ENCODE measurements around the gene AGFG2.

Gene AGFG2

DNA sequence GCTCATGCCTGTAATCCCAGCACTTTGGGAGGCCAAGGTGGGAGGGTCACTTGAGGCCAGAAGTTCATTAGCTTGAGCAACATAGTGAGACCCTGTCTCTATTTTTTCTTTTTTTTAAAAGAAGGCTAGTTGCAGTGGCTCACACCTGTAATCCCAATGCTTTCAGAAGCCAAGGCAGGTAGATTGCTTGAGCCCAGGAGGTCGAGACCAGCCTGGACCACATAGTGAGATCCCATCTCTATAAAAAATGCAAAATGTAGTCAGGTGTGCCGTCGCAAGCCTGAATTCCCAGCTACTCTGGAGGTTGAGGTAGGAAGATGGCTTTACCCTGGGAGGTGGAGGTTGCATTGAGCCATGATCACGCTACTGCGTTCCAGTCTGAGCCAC lies 47.8 kb upstream of the AGFG2 start:
- H4K8ac ChIP-seq (ENCODE audit: low read length) = no peak overlapping the region
- no peak overlapping the region for H4K91ac ChIP-seq (ENCODE audit: low read length)
- no peak overlapping the region for H3K4me2 ChIP-seq (ENCODE audit: low read length, poor library complexity, severe bottlenecking)
- H3K18ac ChIP-seq (ENCODE audit: low read depth in 1 of 2, low read length in 2 of 2) = no peak overlapping the region
- H3K4me1 ChIP-seq (ENCODE audit: control insufficient read depth, insufficient read depth, low read depth, low read length) = peaks cover 23% of the 10 kb centered on the region
- no peak for DNase-seq
- no peak overlapping the region for H3K9ac ChIP-seq (ENCODE audit: low read length)
- no peak overlapping the region for H2AFZ ChIP-seq (ENCODE audit: low read depth, low read length)
- WGBS = 88% methylated on average over 5 of the region's 5 CpGs
- peaks cover 0 to 8% of the 10 kb centered on the region in 2 experiments for H3K36me3 ChIP-seq (ENCODE audit: control insufficient read depth in 1 of 2, insufficient read depth in 2 of 2, low read depth in 1 of 2, low read length in 2 of 2)
- no peaks in the 10 kb centered on the region for H3K9me3 ChIP-seq (ENCODE audit: control insufficient read depth, low read length)
- no peak overlapping the region for H3K14ac ChIP-seq (ENCODE audit: low read length in 2 of 2)
- no peak overlapping the region for H2AK5ac ChIP-seq (ENCODE audit: low read length, severe bottlenecking)
- no peak overlapping the region for H2BK15ac ChIP-seq (ENCODE audit: low read depth, poor library complexity, severe bottlenecking)
- no peaks in the 10 kb centered on the region for H3K79me1 ChIP-seq (replicated peaks; ENCODE audit: low read length, poor library complexity, severe bottlenecking)
- no peak overlapping the region for H2BK120ac ChIP-seq (ENCODE audit: low read depth, low read length)
- no peaks in the 10 kb centered on the region for H3K27me3 ChIP-seq (ENCODE audit: control insufficient read depth in 1 of 2, insufficient read depth in 1 of 2, low read length in 2 of 2)
- H3K4ac ChIP-seq (ENCODE audit: low read depth in 1 of 2, low read length in 2 of 2) = no peak overlapping the region
- H2BK5ac ChIP-seq (ENCODE audit: low read depth, low read length, poor library complexity, severe bottlenecking) = no peak overlapping the region
- no peak overlapping the region for H3K27ac ChIP-seq (ENCODE audit: low read length, poor library complexity, severe bottlenecking)
- no peak overlapping the region for H3K4me3 ChIP-seq (ENCODE audit: insufficient read depth in 1 of 2, low read depth in 1 of 2, low read length in 2 of 2)
- no peak overlapping the region for H3K23ac ChIP-seq (ENCODE audit: low read length in 2 of 2)
- no peak overlapping the region for H2BK12ac ChIP-seq (ENCODE audit: low read length in 2 of 2)

DNA sequence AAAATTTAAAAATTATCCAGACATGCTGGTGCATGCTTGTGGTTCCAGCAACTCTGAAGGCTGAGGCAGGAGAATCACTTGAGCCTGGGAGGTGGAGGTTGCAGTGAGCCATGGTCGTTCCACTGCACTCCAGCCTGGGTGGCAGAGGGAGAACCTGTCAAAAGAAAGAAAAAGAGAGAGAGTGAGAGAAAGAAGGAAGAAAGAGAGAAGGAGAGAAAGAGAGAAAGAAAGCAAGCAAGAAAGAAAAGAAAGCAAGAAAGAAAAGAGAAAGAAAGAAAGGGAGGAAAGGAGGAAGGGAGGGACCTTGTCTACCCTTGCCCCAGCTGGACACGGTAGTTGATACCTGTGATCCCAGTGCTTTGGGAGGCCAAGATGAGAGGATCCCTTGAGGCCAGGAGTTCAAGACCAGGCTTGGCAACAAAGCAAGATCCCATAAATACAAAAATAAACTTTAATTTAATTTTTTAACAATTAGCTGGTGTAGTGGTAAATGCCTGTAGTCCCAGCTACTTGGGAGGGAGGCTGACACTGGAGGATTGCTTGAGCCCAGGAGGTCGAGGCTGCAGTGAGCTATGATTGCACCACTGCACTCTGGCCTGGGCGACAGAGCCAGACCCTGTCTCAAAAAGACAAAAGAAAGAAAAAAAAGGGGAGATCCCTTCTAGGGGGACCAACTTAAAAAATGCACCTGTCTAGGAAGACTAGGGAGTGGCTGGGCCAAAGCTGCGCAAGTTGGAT lies 46.1 kb upstream of the AGFG2 start:
- Histone ChIP-seq H3K4me2 (ENCODE audit: low read length, poor library complexity, severe bottlenecking) (peak overlapping the region; percentile 80), H4K91ac (ENCODE audit: low read length) (no peak overlapping the region), H3K4me3 (ENCODE audit: insufficient read depth in 1 of 2, low read depth in 1 of 2, low read length in 2 of 2) (no peak overlapping the region), H4K8ac (ENCODE audit: low read length) (no peak overlapping the region), H2BK5ac (ENCODE audit: low read depth, low read length, poor library complexity, severe bottlenecking) (no peak overlapping the region), H3K4me1 (ENCODE audit: control insufficient read depth, insufficient read depth, low read depth, low read length) (peaks cover 20% of the 10 kb centered on the region), H2BK120ac (ENCODE audit: low read depth, low read length) (no peak overlapping the region), H3K14ac (ENCODE audit: low read length in 2 of 2) (no peak overlapping the region), H3K79me1 (replicated peaks; ENCODE audit: low read length, poor library complexity, severe bottlenecking) (no peaks in the 10 kb centered on the region), H3K4ac (ENCODE audit: low read depth in 1 of 2, low read length in 2 of 2) (peak overlapping the region in 1 of 2 experiments; percentile 58), H2AFZ (ENCODE audit: low read depth, low read length) (no peak overlapping the region), H3K18ac (ENCODE audit: low read depth in 1 of 2, low read length in 2 of 2) (peak overlapping the region in 1 of 2 experiments; percentile 87), H3K27ac (ENCODE audit: low read length, poor library complexity, severe bottlenecking) (no peak overlapping the region), H2BK15ac (ENCODE audit: low read depth, poor library complexity, severe bottlenecking) (no peak overlapping the region), H3K9me3 (ENCODE audit: control insufficient read depth, low read length) (no peaks in the 10 kb centered on the region), H3K9ac (ENCODE audit: low read length) (no peak overlapping the region), H2AK5ac (ENCODE audit: low read length, severe bottlenecking) (no peak overlapping the region), H3K23ac (ENCODE audit: low read length in 2 of 2) (no peak overlapping the region), H3K36me3 (ENCODE audit: control insufficient read depth in 1 of 2, insufficient read depth in 2 of 2, low read depth in 1 of 2, low read length in 2 of 2) (peaks cover 0 to 8% of the 10 kb centered on the region in 2 experiments), H2BK12ac (ENCODE audit: low read length in 2 of 2) (no peak overlapping the region), H3K27me3 (ENCODE audit: control insufficient read depth in 1 of 2, insufficient read depth in 1 of 2, low read length in 2 of 2) (no peaks in the 10 kb centered on the region)
- DNase-seq = no peak
- 85% methylated on average over 5 of the region's 5 CpGs for WGBS

DNA sequence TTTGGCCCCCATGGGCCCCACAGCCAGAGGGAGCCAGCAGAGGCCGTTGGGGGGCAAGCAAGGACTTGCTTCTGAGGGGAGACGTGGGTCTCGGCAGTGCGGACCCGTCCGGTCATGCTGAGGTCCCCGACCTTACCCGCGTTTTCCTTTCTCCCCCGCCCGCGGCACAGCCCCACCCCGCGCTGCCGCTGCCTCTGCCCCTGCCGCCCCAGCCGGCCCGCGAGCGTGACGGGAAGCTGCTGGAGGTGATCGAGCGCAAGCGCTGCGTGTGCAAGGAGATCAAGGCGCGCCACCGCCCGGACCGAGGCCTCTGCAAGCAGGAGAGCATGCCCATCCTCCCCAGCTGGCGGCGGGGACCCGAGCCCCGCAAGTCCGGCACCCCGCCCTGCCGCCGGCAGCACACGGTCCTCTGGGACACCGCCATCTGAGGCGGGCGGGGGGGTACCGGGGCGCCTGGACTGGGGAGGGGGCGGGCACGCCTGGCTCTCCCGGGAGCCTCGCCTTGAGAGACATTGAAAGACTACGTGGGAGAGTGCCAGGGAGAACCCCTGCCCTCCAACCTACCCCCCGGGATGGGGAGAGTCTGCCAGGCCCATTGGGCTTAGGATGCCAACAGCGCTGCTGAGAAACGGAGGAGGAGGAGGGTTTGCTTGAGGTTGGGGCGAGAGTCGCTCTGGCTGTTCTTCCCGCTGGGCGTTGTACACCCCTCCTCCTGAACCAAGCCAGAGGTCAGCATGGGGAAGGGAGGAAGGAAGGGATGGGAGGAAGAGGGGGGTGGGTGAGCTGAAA lies 45.3 kb upstream of the AGFG2 start:
- Histone ChIP-seq H3K9me3 (ENCODE audit: control insufficient read depth, low read length) (no peaks in the 10 kb centered on the region), H3K4me1 (ENCODE audit: control insufficient read depth, insufficient read depth, low read depth, low read length) (peaks cover 20% of the 10 kb centered on the region), H3K18ac (ENCODE audit: low read depth in 1 of 2, low read length in 2 of 2) (peak overlapping the region in 1 of 2 experiments; percentile 87), H3K14ac (ENCODE audit: low read length in 2 of 2) (peak overlapping the region in 1 of 2 experiments; percentile 29), H2BK5ac (ENCODE audit: low read depth, low read length, poor library complexity, severe bottlenecking) (no peak overlapping the region), H2AK5ac (ENCODE audit: low read length, severe bottlenecking) (no peak overlapping the region), H3K4me2 (ENCODE audit: low read length, poor library complexity, severe bottlenecking) (peak overlapping the region; percentile 80), H3K4me3 (ENCODE audit: insufficient read depth in 1 of 2, low read depth in 1 of 2, low read length in 2 of 2) (peak overlapping the region in 1 of 2 experiments; percentile 37), H2AFZ (ENCODE audit: low read depth, low read length) (peak overlapping the region; percentile 88), H2BK15ac (ENCODE audit: low read depth, poor library complexity, severe bottlenecking) (peak overlapping the region; percentile 37), H3K9ac (ENCODE audit: low read length) (no peak overlapping the region), H3K27ac (ENCODE audit: low read length, poor library complexity, severe bottlenecking) (no peak overlapping the region), H3K36me3 (ENCODE audit: control insufficient read depth in 1 of 2, insufficient read depth in 2 of 2, low read depth in 1 of 2, low read length in 2 of 2) (peaks cover 0 to 8% of the 10 kb centered on the region in 2 experiments), H4K8ac (ENCODE audit: low read length) (peak overlapping the region; percentile 54), H4K91ac (ENCODE audit: low read length) (no peak overlapping the region), H3K27me3 (ENCODE audit: control insufficient read depth in 1 of 2, insufficient read depth in 1 of 2, low read length in 2 of 2) (no peaks in the 10 kb centered on the region), H3K4ac (ENCODE audit: low read depth in 1 of 2, low read length in 2 of 2) (peak overlapping the region in 1 of 2 experiments; percentile 58), H3K79me1 (replicated peaks; ENCODE audit: low read length, poor library complexity, severe bottlenecking) (no peaks in the 10 kb centered on the region), H3K23ac (ENCODE audit: low read length in 2 of 2) (peak overlapping the region in 1 of 2 experiments; percentile 3), H2BK120ac (ENCODE audit: low read depth, low read length) (no peak overlapping the region), H2BK12ac (ENCODE audit: low read length in 2 of 2) (peak overlapping the region in 1 of 2 experiments; percentile 71)
- WGBS = 8% methylated on average over 44 of the region's 56 CpGs
- peak; percentile 41 for DNase-seq

DNA sequence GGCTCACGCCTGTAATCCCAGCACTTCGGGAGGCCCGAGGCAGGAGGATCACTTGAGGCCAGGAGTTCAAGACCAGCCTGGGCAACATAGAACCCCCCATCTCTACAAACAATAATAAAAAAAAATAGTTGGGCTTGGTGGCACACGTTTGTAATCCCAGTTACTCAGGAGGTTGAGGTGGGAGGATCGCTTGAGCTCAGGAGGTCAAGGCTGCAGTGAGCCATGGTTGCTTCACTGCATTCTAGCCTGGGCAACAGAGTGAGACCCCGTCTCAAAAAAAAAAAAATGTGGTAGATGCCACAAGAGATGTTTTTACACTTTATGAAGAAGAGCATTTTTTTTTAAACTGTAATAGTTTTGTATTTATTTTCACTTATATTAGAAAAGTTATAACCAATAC lies 42.5 kb upstream of the AGFG2 start:
- DNase-seq = no peak
- Histone ChIP-seq H3K4me1 (ENCODE audit: control insufficient read depth, insufficient read depth, low read depth, low read length) (peaks cover 8% of the 10 kb centered on the region), H3K14ac (ENCODE audit: low read length in 2 of 2) (no peak overlapping the region), H3K4ac (ENCODE audit: low read depth in 1 of 2, low read length in 2 of 2) (no peak overlapping the region), H4K8ac (ENCODE audit: low read length) (no peak overlapping the region), H4K91ac (ENCODE audit: low read length) (no peak overlapping the region), H2BK5ac (ENCODE audit: low read depth, low read length, poor library complexity, severe bottlenecking) (no peak overlapping the region), H3K23ac (ENCODE audit: low read length in 2 of 2) (no peak overlapping the region), H3K4me2 (ENCODE audit: low read length, poor library complexity, severe bottlenecking) (no peak overlapping the region), H3K18ac (ENCODE audit: low read depth in 1 of 2, low read length in 2 of 2) (no peak overlapping the region), H3K27ac (ENCODE audit: low read length, poor library complexity, severe bottlenecking) (no peak overlapping the region), H3K9ac (ENCODE audit: low read length) (no peak overlapping the region), H2AK5ac (ENCODE audit: low read length, severe bottlenecking) (no peak overlapping the region), H3K36me3 (ENCODE audit: control insufficient read depth in 1 of 2, insufficient read depth in 2 of 2, low read depth in 1 of 2, low read length in 2 of 2) (no peaks in the 10 kb centered on the region), H3K79me1 (replicated peaks; ENCODE audit: low read length, poor library complexity, severe bottlenecking) (no peaks in the 10 kb centered on the region), H3K4me3 (ENCODE audit: insufficient read depth in 1 of 2, low read depth in 1 of 2, low read length in 2 of 2) (no peak overlapping the region), H2BK120ac (ENCODE audit: low read depth, low read length) (no peak overlapping the region), H3K27me3 (ENCODE audit: control insufficient read depth in 1 of 2, insufficient read depth in 1 of 2, low read length in 2 of 2) (no peaks in the 10 kb centered on the region), H2AFZ (ENCODE audit: low read depth, low read length) (no peak overlapping the region), H2BK15ac (ENCODE audit: low read depth, poor library complexity, severe bottlenecking) (no peak overlapping the region), H2BK12ac (ENCODE audit: low read length in 2 of 2) (no peak overlapping the region), H3K9me3 (ENCODE audit: control insufficient read depth, low read length) (no peaks in the 10 kb centered on the region)
- 66% methylated on average over 3 of the region's 6 CpGs for WGBS
